OCI-LY1 (cell line): ENCODE measurements around the gene EWSR1.

ENCODE experiments used
- CTCF ChIP-seq: fragments of 200-600 bp; sonication (generic), shearing (Covaris generic); IDR thresholded peaks from 2 replicates; pipeline ENCODE4 v1.5.1; 2017; ENCODE audit warnings: mild to moderate bottlenecking, antibody characterized with exemption, low read length, moderate library complexity, mixed read lengths
- EZH2 ChIP-seq: fragments of 200-600 bp; sonication (generic), shearing (Covaris generic); IDR thresholded peaks from 2 replicates; pipeline ENCODE4 v1.8.0; 2017; ENCODE audit warnings: borderline replicate concordance, mixed run types, mild to moderate bottlenecking, antibody characterized with exemption, low read length, moderate library complexity, mixed read lengths

- TF ChIP-seq CTCF: no peak
- TF ChIP-seq EZH2: no peak
Measured at GRCh38 chr22:29329581-29329980, 61.5 kb downstream of the EWSR1 start.
